ENCODE results near the gene TPRX1.
"Not testable (repeated sequence)": the region's sequence is repeated elsewhere in the genome, so short reads cannot be mapped to it uniquely, and the experiment has no call there.

Gene TPRX1

GRCh38 chr19:47821460-47822020 lies 17.2 kb upstream of the TPRX1 start, which contains the start of gene CRX:
TSS of gene CRX (plus strand) at chr19:47821937. CDS start at chr19:47834444, 12,507 bp downstream.
- Histone ChIP-seq H3K27me3 (ENCODE audit: insufficient read depth, low read length) (peaks cover 24% of the 10 kb centered on the region; the same call in 1 of the 2 replicates), H3K79me2 (ENCODE audit: control insufficient read depth, insufficient read depth, low read length, unreplicated experiment) (no peaks in the 10 kb centered on the region), H3K4me3 (ENCODE audit: low read depth, low read length) (no peak within 1 kb of the TSS), H3K27ac (ENCODE audit: low read depth, low read length) (no peak within 1 kb of the TSS), H3K36me3 (ENCODE audit: insufficient read depth, low read length) (no peaks in the 10 kb centered on the region), H3K4me1 (ENCODE audit: control insufficient read depth, insufficient read depth, low read length, unreplicated experiment) (no peaks in the 10 kb centered on the region), H2AFZ (ENCODE audit: low read length, unreplicated experiment) (no peak within 1 kb of the TSS)

GRCh38 chr19:47820410-47820809 lies 16.1 kb upstream of the TPRX1 start:
- H2AFZ ChIP-seq (ENCODE audit: low read length, unreplicated experiment), result no peak overlapping the region
- no peaks in the 10 kb centered on the region for H3K79me2 ChIP-seq (ENCODE audit: control insufficient read depth, insufficient read depth, low read length, unreplicated experiment)
- peaks cover 24% of the 10 kb centered on the region; the same call in 1 of the 2 replicates for H3K27me3 ChIP-seq (ENCODE audit: insufficient read depth, low read length)
- no peaks in the 10 kb centered on the region for H3K4me1 ChIP-seq (ENCODE audit: control insufficient read depth, insufficient read depth, low read length, unreplicated experiment)
- H3K27ac ChIP-seq (ENCODE audit: low read depth, low read length), result no peak overlapping the region
- H3K36me3 ChIP-seq (ENCODE audit: insufficient read depth, low read length), result no peaks in the 10 kb centered on the region
- no peak overlapping the region for H3K4me3 ChIP-seq (ENCODE audit: low read depth, low read length)

- peaks cover 24% of the 10 kb centered on the region; the same call in 1 of the 2 replicates for H3K27me3 ChIP-seq (ENCODE audit: insufficient read depth, low read length)
- H3K27ac ChIP-seq (ENCODE audit: low read depth, low read length), result no peak overlapping the region
- no peaks in the 10 kb centered on the region for H3K36me3 ChIP-seq (ENCODE audit: insufficient read depth, low read length)
- no peaks in the 10 kb centered on the region for H3K4me1 ChIP-seq (ENCODE audit: control insufficient read depth, insufficient read depth, low read length, unreplicated experiment)
- no peak overlapping the region for H3K4me3 ChIP-seq (ENCODE audit: low read depth, low read length)
- H3K79me2 ChIP-seq (ENCODE audit: control insufficient read depth, insufficient read depth, low read length, unreplicated experiment), result no peaks in the 10 kb centered on the region
- no peak overlapping the region for H2AFZ ChIP-seq (ENCODE audit: low read length, unreplicated experiment)
Measured at GRCh38 chr19:47819858-47820257, 15.5 kb upstream of the TPRX1 start.

GRCh38 chr19:47818221-47818620 lies 13.9 kb upstream of the TPRX1 start:
- peaks cover 24% of the 10 kb centered on the region; the same call in 1 of the 2 replicates for H3K27me3 ChIP-seq (ENCODE audit: insufficient read depth, low read length)
- not testable (repeated sequence) for H3K27ac ChIP-seq (ENCODE audit: low read depth, low read length); H3K4me1 ChIP-seq (ENCODE audit: control insufficient read depth, insufficient read depth, low read length, unreplicated experiment); H3K79me2 ChIP-seq (ENCODE audit: control insufficient read depth, insufficient read depth, low read length, unreplicated experiment); H2AFZ ChIP-seq (ENCODE audit: low read length, unreplicated experiment); H3K4me3 ChIP-seq (ENCODE audit: low read depth, low read length); H3K36me3 ChIP-seq (ENCODE audit: insufficient read depth, low read length)

GRCh38 chr19:47816270-47816669 lies 11.9 kb upstream of the TPRX1 start:
- not testable (repeated sequence) for H3K36me3 ChIP-seq (ENCODE audit: insufficient read depth, low read length); H3K4me1 ChIP-seq (ENCODE audit: control insufficient read depth, insufficient read depth, low read length, unreplicated experiment); H3K4me3 ChIP-seq (ENCODE audit: low read depth, low read length); H3K79me2 ChIP-seq (ENCODE audit: control insufficient read depth, insufficient read depth, low read length, unreplicated experiment); H2AFZ ChIP-seq (ENCODE audit: low read length, unreplicated experiment); H3K27ac ChIP-seq (ENCODE audit: low read depth, low read length)
- peaks cover 18% of the 10 kb centered on the region; the same call in 1 of the 2 replicates for H3K27me3 ChIP-seq (ENCODE audit: insufficient read depth, low read length)

- Histone ChIP-seq H3K4me3 (ENCODE audit: low read depth, low read length) (no peak overlapping the region), H3K27ac (ENCODE audit: low read depth, low read length) (no peak overlapping the region), H3K27me3 (ENCODE audit: insufficient read depth, low read length) (no peaks in the 10 kb centered on the region), H2AFZ (ENCODE audit: low read length, unreplicated experiment) (no peak overlapping the region), H3K36me3 (ENCODE audit: insufficient read depth, low read length) (no peaks in the 10 kb centered on the region), H3K4me1 (ENCODE audit: control insufficient read depth, insufficient read depth, low read length, unreplicated experiment) (no peaks in the 10 kb centered on the region), H3K79me2 (ENCODE audit: control insufficient read depth, insufficient read depth, low read length, unreplicated experiment) (no peaks in the 10 kb centered on the region)
Measured at GRCh38 chr19:47813995-47814328, 9.6 kb upstream of the TPRX1 start.

GRCh38 chr19:47813304-47813994 lies 9.1 kb upstream of the TPRX1 start:
- H3K79me2 ChIP-seq (ENCODE audit: control insufficient read depth, insufficient read depth, low read length, unreplicated experiment), result no peaks in the 10 kb centered on the region
- H3K4me3 ChIP-seq (ENCODE audit: low read depth, low read length), result no peak overlapping the region
- no peak overlapping the region for H3K27ac ChIP-seq (ENCODE audit: low read depth, low read length)
- H3K36me3 ChIP-seq (ENCODE audit: insufficient read depth, low read length), result no peaks in the 10 kb centered on the region
- H2AFZ ChIP-seq (ENCODE audit: low read length, unreplicated experiment), result no peak overlapping the region
- H3K4me1 ChIP-seq (ENCODE audit: control insufficient read depth, insufficient read depth, low read length, unreplicated experiment), result no peaks in the 10 kb centered on the region
- no peaks in the 10 kb centered on the region for H3K27me3 ChIP-seq (ENCODE audit: insufficient read depth, low read length)

GRCh38 chr19:47806435-47806834 lies 2.1 kb upstream of the TPRX1 start:
- Histone ChIP-seq H2AFZ (ENCODE audit: low read length, unreplicated experiment) (no peak overlapping the region), H3K4me3 (ENCODE audit: low read depth, low read length) (no peak overlapping the region), H3K36me3 (ENCODE audit: insufficient read depth, low read length) (no peaks in the 10 kb centered on the region), H3K79me2 (ENCODE audit: control insufficient read depth, insufficient read depth, low read length, unreplicated experiment) (no peaks in the 10 kb centered on the region), H3K27ac (ENCODE audit: low read depth, low read length) (no peak overlapping the region), H3K27me3 (ENCODE audit: insufficient read depth, low read length) (no peaks in the 10 kb centered on the region), H3K4me1 (ENCODE audit: control insufficient read depth, insufficient read depth, low read length, unreplicated experiment) (no peaks in the 10 kb centered on the region)

GRCh38 chr19:47805313-47805712 lies 962 bp upstream of the TPRX1 start:
- Histone ChIP-seq H3K27ac (ENCODE audit: low read depth, low read length) (no peak overlapping the region), H3K27me3 (ENCODE audit: insufficient read depth, low read length) (no peaks in the 10 kb centered on the region), H2AFZ (ENCODE audit: low read length, unreplicated experiment) (no peak overlapping the region), H3K4me3 (ENCODE audit: low read depth, low read length) (no peak overlapping the region), H3K4me1 (ENCODE audit: control insufficient read depth, insufficient read depth, low read length, unreplicated experiment) (no peaks in the 10 kb centered on the region), H3K36me3 (ENCODE audit: insufficient read depth, low read length) (no peaks in the 10 kb centered on the region), H3K79me2 (ENCODE audit: control insufficient read depth, insufficient read depth, low read length, unreplicated experiment) (no peaks in the 10 kb centered on the region)

GRCh38 chr19:47803671-47804070 lies 680 bp downstream of the TPRX1 start:
- H3K4me3 ChIP-seq (ENCODE audit: low read depth, low read length); H3K27me3 ChIP-seq (ENCODE audit: insufficient read depth, low read length); H3K36me3 ChIP-seq (ENCODE audit: insufficient read depth, low read length); H2AFZ ChIP-seq (ENCODE audit: low read length, unreplicated experiment); H3K79me2 ChIP-seq (ENCODE audit: control insufficient read depth, insufficient read depth, low read length, unreplicated experiment); H3K4me1 ChIP-seq (ENCODE audit: control insufficient read depth, insufficient read depth, low read length, unreplicated experiment); H3K27ac ChIP-seq (ENCODE audit: low read depth, low read length): not testable (repeated sequence)

- H2AFZ ChIP-seq (ENCODE audit: low read length, unreplicated experiment); H3K27me3 ChIP-seq (ENCODE audit: insufficient read depth, low read length); H3K27ac ChIP-seq (ENCODE audit: low read depth, low read length); H3K4me3 ChIP-seq (ENCODE audit: low read depth, low read length); H3K79me2 ChIP-seq (ENCODE audit: control insufficient read depth, insufficient read depth, low read length, unreplicated experiment); H3K4me1 ChIP-seq (ENCODE audit: control insufficient read depth, insufficient read depth, low read length, unreplicated experiment); H3K36me3 ChIP-seq (ENCODE audit: insufficient read depth, low read length): not testable (repeated sequence)
Measured at GRCh38 chr19:47803148-47803547, 1.2 kb downstream of the TPRX1 start.

Measured in ACC112 (cell line).